Measurements from ENCODE around the gene TRAPPC12.
"Not testable (repeated sequence)": the region's sequence is repeated elsewhere in the genome, so short reads cannot be mapped to it uniquely, and the experiment has no call there.

The TRAPPC12 gene

GRCh38 chr2:3369340-3370181 lies 9.9 kb upstream of the TRAPPC12 start:
- DNase-seq: not testable (repeated sequence)

- no peak for DNase-seq
Observed at GRCh38 chr2:3376821-3377220, 2.7 kb upstream of the TRAPPC12 start.

- no peak for DNase-seq
Observed at GRCh38 chr2:3377279-3377611, 2.2 kb upstream of the TRAPPC12 start.

DNA sequence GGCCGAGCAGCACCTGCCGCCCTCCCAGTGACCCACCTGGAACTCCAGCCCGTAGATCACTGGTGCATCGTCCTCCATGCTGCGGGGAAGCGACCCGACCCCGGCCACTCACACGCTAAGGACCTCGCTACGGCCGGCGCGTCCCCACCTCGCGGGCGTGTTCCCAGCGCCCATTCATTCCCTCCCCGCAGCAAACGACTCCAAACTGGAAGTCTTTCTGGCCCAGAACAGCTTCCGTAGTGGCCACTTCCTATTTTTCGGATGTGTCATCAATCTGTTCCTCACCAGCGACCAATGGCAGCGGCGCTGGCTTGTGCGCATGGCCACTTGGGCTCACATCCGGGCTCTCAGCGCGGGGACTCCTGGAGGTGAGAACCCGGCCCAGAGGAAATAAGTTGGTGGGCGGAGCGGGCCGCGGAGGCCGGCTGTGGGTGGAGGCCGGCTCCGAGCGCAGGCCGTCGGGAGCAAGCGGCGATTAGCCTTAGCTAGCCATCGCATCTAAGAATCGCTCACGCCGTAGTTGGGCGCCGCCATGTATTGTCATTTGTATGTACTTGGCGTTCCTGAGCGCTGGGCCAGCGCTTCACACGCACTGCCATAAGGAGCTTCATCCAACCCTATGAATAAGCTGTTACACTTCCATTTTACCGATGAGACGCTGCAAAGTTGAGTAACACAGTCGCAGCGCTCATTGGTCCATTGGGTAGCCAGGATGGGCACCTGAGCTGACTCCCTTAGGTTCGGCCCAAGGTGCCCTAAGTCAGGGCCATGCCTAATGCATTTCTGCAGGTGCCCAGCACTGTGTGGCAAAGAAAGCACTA lies 1.7 kb upstream of the TRAPPC12 start, which contains the start of gene EIPR1:
TSS of gene EIPR1 (minus strand) at position 207 of the 821 bp plus-strand sequence. CDS start at position 78, 129 bp downstream.
- peak; percentile 99 for DNase-seq

DNA sequence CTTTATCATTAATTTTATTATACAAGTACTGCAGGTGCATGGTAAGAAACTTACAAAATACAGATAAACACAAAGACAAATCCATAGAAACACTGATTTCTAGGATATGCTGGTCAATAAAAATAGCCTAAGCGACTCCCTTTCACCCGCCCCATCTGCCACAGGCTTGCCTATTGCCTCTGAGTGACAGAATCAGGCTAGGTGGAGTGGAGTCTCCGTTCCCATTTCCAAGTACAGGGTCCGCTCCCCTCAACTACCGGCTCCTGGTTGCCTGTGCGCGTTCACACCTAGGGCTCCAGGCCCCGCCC lies 201 bp upstream of the TRAPPC12 start:
- DNase-seq: no peak

DNA sequence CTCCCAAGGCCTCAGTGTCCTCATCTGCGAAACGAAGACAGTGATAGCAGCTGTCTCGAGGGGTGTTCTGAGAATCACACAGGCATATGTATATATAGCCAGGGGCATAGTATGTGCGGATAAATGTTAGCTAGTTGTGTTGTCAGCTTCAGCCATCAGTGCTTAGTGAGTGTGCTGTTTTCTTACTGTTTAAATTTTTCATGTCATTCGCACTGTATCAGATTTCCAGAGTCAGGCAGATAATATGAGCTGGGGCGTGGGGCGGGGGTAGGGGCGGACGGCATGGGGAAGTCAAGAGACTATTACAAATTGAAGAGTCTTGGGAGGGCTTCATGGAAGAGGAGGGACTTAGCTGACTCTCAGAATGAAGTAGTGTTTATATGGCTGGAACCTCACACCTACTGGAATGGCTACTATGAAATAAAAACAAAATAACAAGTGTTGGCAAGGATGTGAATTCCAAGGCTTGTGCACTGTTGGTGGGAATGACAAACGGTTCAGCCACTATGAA lies 7.0 kb downstream of the TRAPPC12 start:
- DNase-seq: no peak

GRCh38 chr2:3387011-3387410 lies 7.5 kb downstream of the TRAPPC12 start:
- no peak for DNase-seq

- DNase-seq: no peak
Observed at GRCh38 chr2:3387644-3388411, 8.3 kb downstream of the TRAPPC12 start.

- no peak for DNase-seq
Observed at GRCh38 chr2:3388412-3388738, 8.9 kb downstream of the TRAPPC12 start.

DNA sequence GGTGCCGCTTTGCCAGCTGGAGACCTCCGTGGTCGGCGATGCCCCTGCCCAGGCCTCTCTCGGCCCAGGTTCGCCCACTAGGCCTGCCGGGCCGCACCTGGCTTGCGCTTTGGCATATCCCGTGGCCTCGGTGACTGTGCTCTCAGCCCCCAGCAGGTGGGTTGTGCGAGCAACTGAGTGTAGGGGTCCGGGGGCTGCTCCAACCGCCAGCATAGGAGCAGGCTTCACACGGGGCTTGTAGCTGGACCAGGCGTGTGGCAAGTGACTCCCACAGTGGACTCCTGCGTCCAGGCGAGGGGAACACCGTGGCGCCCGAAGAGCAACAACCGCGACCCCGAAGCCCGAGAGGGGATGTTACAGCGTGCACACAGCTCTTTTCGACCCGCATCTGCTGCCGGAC lies 9.7 kb downstream of the TRAPPC12 start:
- DNase-seq: no peak

DNA sequence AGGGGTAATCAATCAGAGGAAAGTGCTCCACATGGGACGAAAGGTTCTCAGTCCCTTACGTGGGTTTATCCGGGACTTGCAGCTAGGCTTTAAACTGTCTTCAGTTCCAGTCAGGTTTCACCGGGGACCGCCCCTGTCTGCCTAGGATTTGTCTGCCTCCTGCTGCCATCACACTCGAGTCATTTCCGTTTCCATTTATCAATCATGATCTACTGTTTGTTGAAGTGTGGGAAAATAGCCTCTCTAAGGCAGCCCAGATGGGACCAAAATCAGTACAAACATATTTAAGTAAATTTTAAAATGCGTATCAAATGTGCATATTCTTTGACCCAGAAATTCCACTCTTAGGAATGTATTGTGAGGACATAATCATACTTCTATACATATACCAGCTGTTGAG lies 10.5 kb downstream of the TRAPPC12 start:
- no peak for DNase-seq

DNA sequence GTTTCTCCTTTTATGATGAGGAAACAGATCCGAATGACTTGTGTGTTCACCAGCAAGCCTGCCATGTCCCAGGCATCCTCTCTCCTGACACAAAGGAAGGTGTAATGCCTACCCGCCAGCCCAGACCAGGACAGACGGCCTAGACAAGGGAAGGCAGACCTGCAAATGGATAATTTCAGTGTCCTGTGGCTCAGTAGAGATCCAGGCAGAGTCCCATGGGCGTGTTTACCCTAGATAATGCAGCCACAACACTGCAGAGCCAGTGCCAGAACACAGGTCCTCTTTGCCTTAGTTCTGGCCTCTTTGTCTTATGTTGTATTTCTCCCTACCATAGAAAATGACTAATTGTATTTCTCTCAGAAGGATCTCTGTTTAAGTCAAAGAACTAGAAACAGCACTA lies 12.7 kb downstream of the TRAPPC12 start:
- no peak for DNase-seq

DNA sequence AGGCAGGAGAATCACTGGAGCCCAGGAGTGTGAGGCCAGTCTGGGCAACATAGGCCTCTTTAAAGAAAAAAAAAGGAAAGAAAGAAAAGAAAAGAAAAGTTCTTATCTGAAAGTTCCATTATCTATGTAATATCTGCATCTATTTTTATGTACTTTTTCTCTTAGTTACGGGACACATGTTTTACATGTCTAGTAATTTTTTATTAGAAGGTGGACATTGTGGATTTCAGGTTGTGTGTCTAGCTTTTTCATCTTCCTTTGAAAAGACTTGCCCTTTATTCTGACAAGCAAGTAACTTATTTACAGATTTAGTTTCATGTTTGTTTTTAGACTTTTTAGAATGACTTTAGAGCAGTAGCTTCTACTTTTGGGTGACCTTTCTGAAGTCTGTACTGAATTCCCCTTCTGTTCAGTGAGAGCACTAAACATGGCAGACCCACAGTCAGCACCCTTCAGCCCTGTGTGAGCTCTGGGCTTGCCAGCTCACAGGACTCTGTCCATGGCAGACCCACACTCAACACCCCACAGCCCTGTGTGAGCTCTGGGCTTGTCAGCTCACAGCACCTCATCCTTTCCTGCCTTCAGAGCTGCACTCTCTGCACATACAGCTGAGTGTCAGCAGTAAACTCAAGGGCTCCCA lies 17.5 kb downstream of the TRAPPC12 start:
- no peak for DNase-seq

- no peak for DNase-seq
Observed at GRCh38 chr2:3398857-3399256, 19.4 kb downstream of the TRAPPC12 start.

DNA sequence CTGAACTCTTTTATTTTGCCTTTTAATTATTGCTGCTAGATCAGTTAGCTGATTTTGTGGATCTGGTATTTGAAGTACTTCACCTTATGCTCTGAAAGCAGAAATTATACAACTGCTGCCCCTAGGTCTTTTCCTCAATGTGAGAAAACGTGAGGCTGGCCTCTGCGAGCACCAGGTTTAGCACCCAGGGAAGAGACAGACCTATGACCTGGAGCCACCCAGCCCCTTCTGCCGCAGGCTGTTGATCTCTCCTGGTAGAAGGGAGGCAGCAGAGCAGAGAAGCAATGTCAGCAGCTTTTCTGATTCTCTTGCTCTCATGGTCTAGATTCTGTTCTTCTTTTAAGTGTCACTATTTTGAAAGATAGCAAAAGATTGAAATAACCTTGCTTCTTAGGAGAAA lies 19.9 kb downstream of the TRAPPC12 start:
- no peak for DNase-seq

GRCh38 chr2:3399829-3400228 lies 20.3 kb downstream of the TRAPPC12 start:
- no peak for DNase-seq

DNA sequence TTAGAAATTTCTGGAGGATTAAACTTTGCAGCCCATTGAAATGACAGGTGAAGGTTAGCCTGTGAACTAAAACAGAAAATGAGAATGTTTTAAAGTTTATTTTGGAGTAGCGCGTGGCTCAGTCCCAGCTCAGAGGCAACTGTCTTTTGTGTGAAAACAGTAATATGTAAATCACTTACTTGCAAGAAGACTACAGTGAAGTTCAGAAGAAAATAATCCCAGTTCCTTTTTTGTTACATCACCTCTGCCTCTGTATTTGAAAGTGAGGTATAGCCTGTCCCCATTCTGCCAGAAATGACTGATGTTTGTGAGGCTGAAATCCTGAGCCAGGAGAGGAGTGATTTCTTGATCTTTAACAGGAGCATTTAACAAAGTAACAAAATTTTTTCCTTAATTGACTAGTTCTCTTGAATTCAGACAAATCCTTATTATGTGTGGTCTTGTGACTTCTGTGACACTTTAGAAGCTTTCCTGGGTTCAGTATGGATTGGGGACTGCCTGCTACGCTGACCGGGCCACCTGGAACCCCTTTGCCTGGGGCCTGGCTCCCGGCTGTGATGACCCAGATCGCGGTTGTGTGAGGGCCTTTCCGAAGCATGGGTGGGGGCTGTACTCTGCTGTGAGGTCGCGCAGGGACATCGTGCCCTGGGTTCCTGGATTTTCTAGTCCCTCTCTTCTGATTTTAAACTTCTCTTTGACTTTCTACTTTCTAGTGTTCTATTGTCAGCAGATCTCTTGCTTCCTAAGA lies 24.3 kb downstream of the TRAPPC12 start:
- no peak for DNase-seq

DNA sequence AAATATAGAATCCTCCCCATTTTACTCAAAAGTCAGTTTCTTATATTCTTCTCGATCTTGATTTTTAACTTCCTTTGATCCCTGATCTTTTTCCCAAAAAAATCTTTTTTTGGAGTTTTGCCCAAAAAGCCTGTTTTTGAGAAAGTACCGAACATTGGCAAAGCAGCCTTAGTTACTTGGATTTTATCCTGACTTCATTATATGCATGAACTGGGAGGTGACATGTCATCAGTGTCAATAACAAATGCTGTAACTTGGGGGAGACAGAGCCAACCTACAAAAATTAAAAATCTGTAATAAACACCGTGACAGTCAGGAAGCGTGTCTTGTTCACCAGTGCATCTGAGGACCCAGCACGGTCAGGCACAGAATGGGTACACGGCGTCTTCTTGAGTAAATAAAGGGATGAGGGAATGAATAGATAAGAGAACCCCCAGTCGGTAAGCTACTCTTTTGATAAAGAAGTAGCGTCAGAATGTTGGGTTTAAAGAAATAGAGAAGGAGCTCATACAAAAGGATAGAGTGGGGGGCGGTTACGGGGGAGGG lies 24.9 kb downstream of the TRAPPC12 start:
- DNase-seq: no peak

DNA sequence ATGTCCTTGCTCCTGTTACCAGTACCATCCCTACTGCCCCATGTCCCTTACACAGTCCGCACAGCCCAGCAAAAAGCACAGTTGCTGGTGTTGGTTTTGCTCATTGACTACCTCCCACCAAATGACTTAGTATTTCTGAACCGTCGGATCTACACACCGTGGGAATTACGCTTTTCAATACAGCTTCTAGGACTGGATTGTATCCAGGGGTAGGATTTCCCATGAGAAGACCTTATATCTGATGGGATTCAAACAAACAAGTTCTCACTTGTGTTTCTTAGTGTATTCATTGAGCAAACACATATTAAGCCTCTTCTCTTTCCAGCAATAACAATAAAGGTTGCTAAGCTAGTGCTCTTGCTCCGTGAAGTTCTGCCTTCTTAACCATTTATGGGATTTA lies 25.8 kb downstream of the TRAPPC12 start:
- DNase-seq: no peak

DNA sequence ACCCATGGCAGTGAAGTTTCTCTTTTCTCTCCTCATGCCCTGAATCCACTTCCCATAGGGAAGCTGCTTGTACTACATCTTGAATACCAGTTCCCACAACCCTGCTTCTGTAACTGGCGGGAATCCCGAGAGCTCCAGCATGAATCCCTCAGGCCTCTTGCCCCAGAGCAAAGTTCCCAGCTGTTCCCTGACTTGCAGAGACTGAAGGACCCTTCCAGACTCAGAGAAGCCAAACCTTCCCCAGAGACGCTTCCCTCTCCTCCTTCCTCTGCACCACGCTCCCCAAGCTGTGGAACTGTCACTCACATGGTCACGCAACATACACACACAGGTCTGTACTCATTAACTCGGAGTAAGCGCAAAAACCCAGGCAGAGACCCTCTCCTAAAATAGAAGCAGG lies 26.4 kb downstream of the TRAPPC12 start:
- no peak for DNase-seq

GRCh38 chr2:3406501-3406900 lies 27.0 kb downstream of the TRAPPC12 start:
- DNase-seq: no peak

GRCh38 chr2:3408781-3409180 lies 29.3 kb downstream of the TRAPPC12 start:
- no peak for DNase-seq
